ENCODE results near the gene E4F1. TPM values are rescaled to one million over a fixed set of nuclear protein-coding genes. Genes with fewer than 3 reads are reported as not detected.

Gene E4F1
- total RNA-seq, 1 experiment from 2014 or later, result 30.1 TPM

DNA sequence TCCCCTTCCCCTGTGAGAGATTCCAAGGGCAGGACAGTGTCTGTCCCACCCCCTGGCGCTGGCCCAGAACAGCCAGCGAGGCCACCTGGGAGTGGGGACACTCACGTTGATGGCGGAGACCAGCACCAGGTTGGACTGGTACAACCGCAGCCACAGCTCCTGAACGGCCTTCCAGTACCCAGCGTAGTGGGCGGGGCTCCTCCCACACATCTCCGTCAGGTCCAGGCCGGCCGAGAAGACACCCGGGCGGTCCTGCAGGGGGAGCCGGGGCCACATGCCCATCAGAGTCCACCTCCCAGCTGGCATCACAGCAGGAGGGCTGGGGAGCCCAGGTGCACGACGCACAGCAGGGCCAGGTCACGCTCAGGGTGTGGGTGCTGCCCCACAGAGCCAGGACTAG, 20.9 kb downstream of the E4F1 start:
- Mint-ChIP-seq H3K27me3 (ENCODE audit: insufficient read depth, unreplicated experiment) (no peaks in the 10 kb centered on the region), H3K27ac (ENCODE audit: unreplicated experiment) (no peak overlapping the region), H3K36me3 (ENCODE audit: insufficient read depth, unreplicated experiment) (peaks cover 67% of the 10 kb centered on the region), H3K4me1 (ENCODE audit: low read depth, unreplicated experiment) (no peaks in the 10 kb centered on the region), H3K4me3 (ENCODE audit: unreplicated experiment) (no peak overlapping the region), H3K9me3 (ENCODE audit: unreplicated experiment) (no peaks in the 10 kb centered on the region)
- H3K4me3 ChIP-seq (ENCODE audit: low read depth, low read length), result no peak overlapping the region
- intact Hi-C loops (cut with micrococcal nuclease; ENCODE audit: unreplicated experiment), result no loop called here
- ChIA-PET CTCF (no interaction called here), POLR2A (no interaction called here)
- TF ChIP-seq, protein P1, sequence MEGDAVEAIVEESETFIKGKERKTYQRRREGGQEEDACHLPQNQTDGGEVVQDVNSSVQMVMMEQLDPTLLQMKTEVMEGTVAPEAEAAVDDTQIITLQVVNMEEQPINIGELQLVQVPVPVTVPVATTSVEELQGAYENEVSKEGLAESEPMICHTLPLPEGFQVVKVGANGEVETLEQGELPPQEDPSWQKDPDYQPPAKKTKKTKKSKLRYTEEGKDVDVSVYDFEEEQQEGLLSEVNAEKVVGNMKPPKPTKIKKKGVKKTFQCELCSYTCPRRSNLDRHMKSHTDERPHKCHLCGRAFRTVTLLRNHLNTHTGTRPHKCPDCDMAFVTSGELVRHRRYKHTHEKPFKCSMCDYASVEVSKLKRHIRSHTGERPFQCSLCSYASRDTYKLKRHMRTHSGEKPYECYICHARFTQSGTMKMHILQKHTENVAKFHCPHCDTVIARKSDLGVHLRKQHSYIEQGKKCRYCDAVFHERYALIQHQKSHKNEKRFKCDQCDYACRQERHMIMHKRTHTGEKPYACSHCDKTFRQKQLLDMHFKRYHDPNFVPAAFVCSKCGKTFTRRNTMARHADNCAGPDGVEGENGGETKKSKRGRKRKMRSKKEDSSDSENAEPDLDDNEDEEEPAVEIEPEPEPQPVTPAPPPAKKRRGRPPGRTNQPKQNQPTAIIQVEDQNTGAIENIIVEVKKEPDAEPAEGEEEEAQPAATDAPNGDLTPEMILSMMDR (IDR thresholded peaks at IDR 0.05; ENCODE audit: insufficient read depth in 1 of 2, low read depth in 1 of 2, low read length in 1 of 2, severe bottlenecking in 1 of 2, unreplicated experiment in 1 of 2), result no peak
- DNase-seq, result no peak
- BruUV-seq (replicated peaks), result no TSS peak
- no peaks in the 10 kb centered on the region; the same call in none of the 2 replicates for H3K36me3 ChIP-seq (ENCODE audit: control insufficient read depth, insufficient read depth, low read length)
- no peaks in the 10 kb centered on the region for H3K9me3 ChIP-seq
- no peaks in the 10 kb centered on the region for H3K27me3 ChIP-seq (replicated peaks; ENCODE audit: control insufficient read depth, insufficient read depth, low read length)
- no peaks in the 10 kb centered on the region for H3K4me1 ChIP-seq

DNA sequence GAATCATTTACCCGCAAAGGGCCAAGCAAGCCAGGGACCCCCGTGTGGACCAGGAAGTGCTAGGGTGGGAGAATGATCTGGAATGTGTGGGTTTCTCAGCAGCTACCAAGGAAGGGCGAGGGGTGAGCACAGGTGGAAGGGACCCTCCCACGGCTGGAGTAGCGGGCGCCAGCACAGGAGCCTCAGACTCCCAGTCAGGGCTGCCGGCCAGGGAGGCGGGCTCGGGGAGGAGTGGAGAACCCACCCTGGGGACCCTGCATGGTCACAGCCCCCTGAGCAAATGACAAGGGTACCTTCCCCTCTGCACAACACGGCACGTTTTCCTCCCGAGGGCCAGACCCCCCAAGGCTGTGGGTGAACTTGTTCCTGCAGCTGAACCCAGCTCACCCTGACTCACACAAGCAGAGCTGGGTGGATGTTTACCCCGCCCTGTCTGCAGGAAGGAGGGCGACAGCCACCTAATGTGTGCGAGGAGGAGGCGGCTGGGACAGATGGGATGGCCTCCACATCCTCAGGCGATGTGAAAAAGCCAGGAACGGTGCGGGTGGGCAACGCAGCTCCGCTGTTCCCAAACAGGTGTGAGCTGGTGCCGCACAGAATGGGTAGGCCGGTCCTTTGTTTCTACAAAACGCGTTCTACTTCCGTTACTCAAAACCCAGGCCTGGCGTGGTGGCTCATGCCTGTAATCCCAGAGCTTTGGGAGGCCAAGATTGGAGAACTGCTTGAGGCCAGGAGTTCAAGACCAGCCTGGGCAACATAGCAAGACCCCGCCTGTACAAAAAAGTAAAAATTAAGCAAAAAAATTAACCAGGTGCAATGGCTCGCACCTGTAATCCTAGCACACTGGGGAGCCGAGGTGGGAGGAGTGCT, 21.8 kb downstream of the E4F1 start:
- no peaks in the 10 kb centered on the region for H3K4me1 ChIP-seq
- Mint-ChIP-seq H3K9me3 (ENCODE audit: unreplicated experiment) (no peaks in the 10 kb centered on the region), H3K27me3 (ENCODE audit: insufficient read depth, unreplicated experiment) (no peaks in the 10 kb centered on the region), H3K4me1 (ENCODE audit: low read depth, unreplicated experiment) (no peaks in the 10 kb centered on the region), H3K4me3 (ENCODE audit: unreplicated experiment) (no peak overlapping the region), H3K27ac (ENCODE audit: unreplicated experiment) (no peak overlapping the region), H3K36me3 (ENCODE audit: insufficient read depth, unreplicated experiment) (peaks cover 72% of the 10 kb centered on the region)
- H3K27me3 ChIP-seq (replicated peaks; ENCODE audit: control insufficient read depth, insufficient read depth, low read length), result no peaks in the 10 kb centered on the region
- H3K36me3 ChIP-seq (ENCODE audit: control insufficient read depth, insufficient read depth, low read length), result no peaks in the 10 kb centered on the region; the same call in none of the 2 replicates
- TF ChIP-seq, protein P1 (IDR thresholded peaks at IDR 0.05; ENCODE audit: insufficient read depth in 1 of 2, low read depth in 1 of 2, low read length in 1 of 2, severe bottlenecking in 1 of 2, unreplicated experiment in 1 of 2), result no peak
- ChIA-PET CTCF (no interaction called here), POLR2A (no interaction called here)
- no peak for DNase-seq
- intact Hi-C loops (cut with micrococcal nuclease; ENCODE audit: unreplicated experiment), result no loop called here
- H3K9me3 ChIP-seq, result no peaks in the 10 kb centered on the region
- H3K4me3 ChIP-seq (ENCODE audit: low read depth, low read length), result no peak overlapping the region
- BruUV-seq (replicated peaks), result no TSS peak

DNA sequence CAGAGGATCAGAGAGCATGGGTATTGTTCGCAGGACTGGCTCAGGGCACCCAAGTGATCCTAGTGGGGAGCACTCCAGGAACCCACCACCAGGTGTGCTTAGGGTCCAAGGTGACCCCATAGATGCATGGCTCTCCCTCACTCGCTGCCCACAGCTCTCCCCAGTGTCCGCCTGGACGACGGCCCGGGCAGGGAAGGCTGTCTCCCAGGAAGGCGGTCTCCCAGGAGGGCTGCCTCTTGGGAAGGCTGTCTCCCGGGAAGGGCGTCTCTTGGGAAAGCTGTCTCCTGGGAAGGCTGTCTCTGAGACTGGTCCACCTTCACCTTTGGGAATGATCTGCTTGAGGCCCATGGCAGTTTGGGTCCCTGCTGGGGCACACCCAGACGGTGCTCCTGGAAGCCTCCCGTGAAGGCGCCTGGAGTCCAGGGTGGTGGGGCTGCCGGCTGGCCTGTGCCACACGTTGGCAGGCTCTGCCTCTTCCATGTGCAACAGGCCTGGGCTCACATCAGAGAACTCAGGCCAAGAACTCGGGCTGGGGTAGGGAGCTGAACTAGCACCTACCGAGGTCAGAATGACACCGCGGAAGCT, 23.0 kb downstream of the E4F1 start:
- TF ChIP-seq, protein P1 (IDR thresholded peaks at IDR 0.05; ENCODE audit: insufficient read depth in 1 of 2, low read depth in 1 of 2, low read length in 1 of 2, severe bottlenecking in 1 of 2, unreplicated experiment in 1 of 2), result no peak
- H3K36me3 Mint-ChIP-seq (ENCODE audit: insufficient read depth, unreplicated experiment), result peaks cover 84% of the 10 kb centered on the region
- no TSS peak for BruUV-seq (replicated peaks)
- no peaks in the 10 kb centered on the region for H3K9me3 Mint-ChIP-seq (ENCODE audit: unreplicated experiment)
- no peak overlapping the region for H3K27ac Mint-ChIP-seq (ENCODE audit: unreplicated experiment)
- POLR2A ChIA-PET, result no interaction called here
- H3K9me3 ChIP-seq, result no peaks in the 10 kb centered on the region
- no peaks in the 10 kb centered on the region for H3K4me1 Mint-ChIP-seq (ENCODE audit: low read depth, unreplicated experiment)
- DNase-seq, result no peak
- no peak overlapping the region for H3K4me3 ChIP-seq (ENCODE audit: low read depth, low read length)
- H3K27me3 ChIP-seq (replicated peaks; ENCODE audit: control insufficient read depth, insufficient read depth, low read length), result no peaks in the 10 kb centered on the region
- H3K27me3 Mint-ChIP-seq (ENCODE audit: insufficient read depth, unreplicated experiment), result no peaks in the 10 kb centered on the region
- intact Hi-C loops (cut with micrococcal nuclease; ENCODE audit: unreplicated experiment), result no loop called here
- no peaks in the 10 kb centered on the region for H3K4me1 ChIP-seq
- H3K36me3 ChIP-seq (ENCODE audit: control insufficient read depth, insufficient read depth, low read length), result no peaks in the 10 kb centered on the region; the same call in none of the 2 replicates
- H3K4me3 Mint-ChIP-seq (ENCODE audit: unreplicated experiment), result no peak overlapping the region
- CTCF ChIA-PET, result interaction anchor here (0.7 kb wide), 1 partner anchor 20 kb away, joined by 4 read pairs; no protein-coding TSS in a partner anchor

All from Caco-2 (cell line).